Endothelial cell (in vitro differentiated cells): ENCODE measurements around the gene SCYL3. TPM values are rescaled to one million over a fixed set of nuclear protein-coding genes. Genes with fewer than 3 reads are reported as not detected.

Source experiments
- DNase-seq: peaks from one replicate; pipeline ENCODE4 v3.0.0; 2021; ENCODE audit warnings: low spot score
- H3K27ac Mint-ChIP-seq: one replicate; pipeline ENCODE4 v1.8.0; 2021; ENCODE audit warnings: mixed read lengths, inconsistent platforms; ENCODE audit not compliant: unreplicated experiment
- H3K27me3 Mint-ChIP-seq: one replicate; pipeline ENCODE4 v1.8.0; 2021; ENCODE audit warnings: mild to moderate bottlenecking, moderate library complexity, mixed read lengths, inconsistent platforms; ENCODE audit not compliant: unreplicated experiment
- H3K36me3 Mint-ChIP-seq: one replicate; pipeline ENCODE4 v1.8.0; 2021; ENCODE audit warnings: mild to moderate bottlenecking, low read depth, mixed read lengths, inconsistent platforms; ENCODE audit not compliant: unreplicated experiment
- H3K4me1 Mint-ChIP-seq: one replicate; pipeline ENCODE4 v1.8.0; 2021; ENCODE audit warnings: mild to moderate bottlenecking, mixed read lengths, inconsistent platforms; ENCODE audit not compliant: unreplicated experiment
- H3K4me3 Mint-ChIP-seq: one replicate; pipeline ENCODE4 v1.8.0; 2021; ENCODE audit warnings: mild to moderate bottlenecking, mixed read lengths, inconsistent platforms; ENCODE audit not compliant: unreplicated experiment
- H3K9me3 Mint-ChIP-seq: one replicate; pipeline ENCODE4 v1.8.0; 2021; ENCODE audit warnings: mixed read lengths, inconsistent platforms; ENCODE audit not compliant: unreplicated experiment
- CTCF ChIP-seq: fragments of 200-600 bp; sonication (generic); IDR thresholded peaks from one replicate; pipeline ENCODE4 v1.5.0; 2021; ENCODE audit warnings: antibody characterized with exemption; ENCODE audit not compliant: unreplicated experiment
- total RNA-seq: library from RNA; stranded (reverse); fragmentation: NEBNext Ultra II Directional; extraction: Animal tissue kit (Norgen Biotek cat#: 25700); gene quantifications from one replicate; pipeline ENCODE4 v1.2.1, GENCODE V29; 2021; ENCODE audit not compliant: unreplicated experiment

The SCYL3 gene
- total RNA-seq, 1 donor from 2014 or later: 19.2 TPM

GRCh38 chr1:169802888-169803287, 90.8 kb downstream of the SCYL3 start:
- TF ChIP-seq CTCF: no peak

More at GRCh38 chr1:169802888-169803287, 90.8 kb downstream of the SCYL3 start:
- Mint-ChIP-seq H3K9me3 (no peaks in the 10 kb centered on the region), H3K27ac (no peak overlapping the region), H3K4me3 (no peak overlapping the region), H3K4me1 (peaks cover 4% of the 10 kb centered on the region), H3K27me3 (peaks cover under 1% of the 10 kb centered on the region), H3K36me3 (no peaks in the 10 kb centered on the region)
- no peak for DNase-seq

Other genes with a start within 250 kb of the SCYL3 start
- gene SELL, start 182.3 kb downstream of the SCYL3 start, total RNA-seq: 0.82 TPM
- 14.3 TPM for gene SELE, start 159.8 kb downstream of the SCYL3 start, total RNA-seq
- 7.0 TPM for gene METTL18, start 99.0 kb downstream of the SCYL3 start, total RNA-seq
- gene KIFAP3, start 180.8 kb upstream of the SCYL3 start, total RNA-seq: 49.7 TPM